H9 (cell line): ENCODE data around the gene ARHGEF10L. TPM values are rescaled to one million over a fixed set of nuclear protein-coding genes. Genes with fewer than 3 reads are reported as not detected.

ENCODE experiments used
- DNase-seq: peaks from one replicate; pipeline ENCODE4 v3.0.0-alpha.2; 2017
- H2AFZ ChIP-seq: one replicate; pipeline ENCODE4 v1.6.1; 2013; ENCODE audit warnings: mild to moderate bottlenecking, low read length, control low read depth, moderate library complexity
- H2AK5ac ChIP-seq: 2 replicates; pipeline ENCODE4 v1.6.1; 2013; ENCODE audit warnings: low read length, control low read depth, mixed read lengths; ENCODE audit not compliant: insufficient read length
- H2BK120ac ChIP-seq: one replicate; pipeline ENCODE4 v1.6.1; 2013; ENCODE audit warnings: low read depth, mild to moderate bottlenecking, low read length, control low read depth, inconsistent platforms; ENCODE audit not compliant: poor library complexity, severe bottlenecking
- H2BK12ac ChIP-seq: 2 replicates; pipeline ENCODE4 v1.6.1; 2013; ENCODE audit warnings: low read length, control low read depth, mixed read lengths, low read depth; ENCODE audit not compliant: insufficient read length
- H2BK15ac ChIP-seq: 2 replicates; pipeline ENCODE4 v1.6.1; 2013; ENCODE audit warnings: low read depth, low read length, control low read depth
- H2BK20ac ChIP-seq: one replicate; pipeline ENCODE4 v1.6.1; 2013; ENCODE audit warnings: low read depth, mild to moderate bottlenecking, low read length, control low read depth, inconsistent platforms; ENCODE audit not compliant: poor library complexity, severe bottlenecking
- H2BK5ac ChIP-seq: 2 replicates; pipeline ENCODE4 v1.6.1; 2013; ENCODE audit warnings: low read length, control low read depth, mixed read lengths; ENCODE audit not compliant: insufficient read length
- H3K14ac ChIP-seq: 2 replicates; pipeline ENCODE4 v1.6.1; 2013; ENCODE audit warnings: low read length, control low read depth; ENCODE audit not compliant: insufficient read depth
- H3K18ac ChIP-seq: 2 replicates; pipeline ENCODE4 v1.6.1; 2013; ENCODE audit warnings: low read depth, mild to moderate bottlenecking, mixed read lengths, low read length, control low read depth; ENCODE audit not compliant: insufficient read length
- H3K23ac ChIP-seq: 2 replicates; pipeline ENCODE4 v1.6.1; 2013; ENCODE audit warnings: low read length, control low read depth, mixed read lengths, low read depth; ENCODE audit not compliant: insufficient read length
- H3K23me2 ChIP-seq: 2 replicates; pipeline ENCODE4 v1.6.1; 2013; ENCODE audit warnings: low read depth, mild to moderate bottlenecking, mixed read lengths, low read length, control low read depth; ENCODE audit not compliant: insufficient read length, poor library complexity, severe bottlenecking
- H3K27ac ChIP-seq: 2 replicates; pipeline ENCODE4 v1.5.1; 2013; ENCODE audit warnings: low read length, control low read depth, mixed read lengths, low read depth; ENCODE audit not compliant: insufficient read length
- H3K27me3 ChIP-seq: 2 replicates; pipeline ENCODE4 v1.6.1; 2013; ENCODE audit warnings: low read length, control low read depth, inconsistent platforms; ENCODE audit not compliant: insufficient read depth
- H3K4ac ChIP-seq: 2 replicates; pipeline ENCODE4 v1.6.1; 2013; ENCODE audit warnings: low read depth, mild to moderate bottlenecking, control low read depth, inconsistent platforms, low read length, moderate library complexity
- H3K4me1 ChIP-seq: 2 replicates; pipeline ENCODE4 v1.6.1; 2013; ENCODE audit warnings: low read length, control low read depth, inconsistent platforms; ENCODE audit not compliant: insufficient read depth
- H3K4me2 ChIP-seq: 2 replicates; pipeline ENCODE4 v1.6.1; 2013; ENCODE audit warnings: low read length, control low read depth, mixed read lengths; ENCODE audit not compliant: insufficient read length, insufficient read depth
- H3K56ac ChIP-seq: 2 replicates; pipeline ENCODE4 v1.6.1; 2013; ENCODE audit warnings: low read depth, mild to moderate bottlenecking, mixed read lengths, low read length, control low read depth; ENCODE audit not compliant: insufficient read length
- H3K79me1 ChIP-seq: 2 replicates; pipeline ENCODE4 v1.6.1; 2013; ENCODE audit warnings: low read depth, mild to moderate bottlenecking, moderate library complexity, low read length, control low read depth, inconsistent platforms; ENCODE audit not compliant: insufficient read depth, poor library complexity, severe bottlenecking
- H3K79me2 ChIP-seq: 2 replicates; pipeline ENCODE4 v1.6.1; 2013; ENCODE audit warnings: low read length, control low read depth, inconsistent platforms; ENCODE audit not compliant: insufficient read depth
- H3K9ac ChIP-seq: 2 replicates; pipeline ENCODE4 v1.6.1; 2013; ENCODE audit warnings: low read length, control low read depth, mixed read lengths; ENCODE audit not compliant: insufficient read length; ENCODE audit errors: extremely low read depth
- H3K9me3 ChIP-seq: one replicate; pipeline ENCODE4 v1.6.1; 2013; ENCODE audit warnings: low read depth, low read length, inconsistent platforms; ENCODE audit not compliant: control insufficient read depth
- H3T11ph ChIP-seq: one replicate; pipeline ENCODE4 v1.6.1; 2013; ENCODE audit warnings: mild to moderate bottlenecking, low read length, control low read depth, inconsistent platforms
- H4K20me1 ChIP-seq: one replicate; pipeline ENCODE4 v1.6.1; 2013; ENCODE audit not compliant: control insufficient read depth, insufficient read length, insufficient read depth
- H4K5ac ChIP-seq: 2 replicates; pipeline ENCODE4 v1.6.1; 2013; ENCODE audit warnings: low read depth, mild to moderate bottlenecking, mixed read lengths, low read length, control low read depth; ENCODE audit not compliant: insufficient read length
- H4K8ac ChIP-seq: replicated peaks from 2 replicates; pipeline ENCODE4 v1.6.1; 2013; ENCODE audit warnings: low read length, control low read depth, mixed read lengths, low read depth; ENCODE audit not compliant: insufficient read length
- H4K91ac ChIP-seq: 2 replicates; pipeline ENCODE4 v1.6.1; 2013; ENCODE audit warnings: low read depth, mild to moderate bottlenecking, moderate library complexity, mixed read lengths, low read length, control low read depth; ENCODE audit not compliant: insufficient read length
- H3K27ac Mint-ChIP-seq, 3 experiments: 2 replicates in 2 of 3; 3 replicates in 1 of 3; pipeline ENCODE4 v1.8.0; 2020 to 2021; ENCODE audit warnings: mixed read lengths in 3 of 3, mild to moderate bottlenecking in 1 of 3, moderate library complexity in 1 of 3
- H3K27me3 Mint-ChIP-seq: 2 replicates; pipeline ENCODE4 v1.8.0; 2021; ENCODE audit warnings: low read depth, mild to moderate bottlenecking, moderate library complexity, mixed read lengths
- H3K36me3 Mint-ChIP-seq, 3 experiments: 2 replicates in 2 of 3; 3 replicates in 1 of 3; pipeline ENCODE4 v1.8.0; 2020 to 2021; ENCODE audit warnings: low read depth in 3 of 3, mixed read lengths in 3 of 3; ENCODE audit not compliant: insufficient read depth in 1 of 3
- H3K4me1 Mint-ChIP-seq, 2 experiments: 2 replicates each; pipeline ENCODE4 v1.8.0; 2020; ENCODE audit warnings: mixed read lengths in 2 of 2
- H3K4me3 Mint-ChIP-seq, 2 experiments: 2 replicates in 1 of 2; 3 replicates in 1 of 2; pipeline ENCODE4 v1.8.0; 2020 to 2021; ENCODE audit warnings: mild to moderate bottlenecking in 2 of 2, mixed read lengths in 2 of 2, moderate library complexity in 1 of 2
- H3K9me3 Mint-ChIP-seq, 2 experiments: 2 replicates in 1 of 2; 3 replicates in 1 of 2; pipeline ENCODE4 v1.8.0; 2020; ENCODE audit warnings: mild to moderate bottlenecking in 2 of 2, mixed read lengths in 2 of 2, moderate library complexity in 1 of 2
- WGBS: extraction: QIAGEN DNeasy Blood & Tissue Kit; methylation state at CpG from one replicate; pipeline ENCODE4 v1.1.7; 2013; ENCODE audit warnings: missing lambda C conversion rate, low lambda C conversion rate, mixed read lengths; ENCODE audit not compliant: insufficient read length; ENCODE audit errors: extremely low coverage; 5-methylcytosine and 5-hydroxymethylcytosine counted together
- total RNA-seq: library from RNA; stranded (reverse); gene quantifications from 2 replicates; pipeline ENCODE4 v1.2.1, GENCODE V29; 2021
- TF ChIP-seq, protein P1 (sequence below): fragments of 200-600 bp; sonication (generic); conservative IDR thresholded peaks from 3 replicates; pipeline ENCODE4 v1.8.0; 2021; ENCODE audit warnings: antibody characterized with exemption, mild to moderate bottlenecking

Gene ARHGEF10L
- total RNA-seq, 1 experiment from 2014 or later: 20.2 TPM

DNA sequence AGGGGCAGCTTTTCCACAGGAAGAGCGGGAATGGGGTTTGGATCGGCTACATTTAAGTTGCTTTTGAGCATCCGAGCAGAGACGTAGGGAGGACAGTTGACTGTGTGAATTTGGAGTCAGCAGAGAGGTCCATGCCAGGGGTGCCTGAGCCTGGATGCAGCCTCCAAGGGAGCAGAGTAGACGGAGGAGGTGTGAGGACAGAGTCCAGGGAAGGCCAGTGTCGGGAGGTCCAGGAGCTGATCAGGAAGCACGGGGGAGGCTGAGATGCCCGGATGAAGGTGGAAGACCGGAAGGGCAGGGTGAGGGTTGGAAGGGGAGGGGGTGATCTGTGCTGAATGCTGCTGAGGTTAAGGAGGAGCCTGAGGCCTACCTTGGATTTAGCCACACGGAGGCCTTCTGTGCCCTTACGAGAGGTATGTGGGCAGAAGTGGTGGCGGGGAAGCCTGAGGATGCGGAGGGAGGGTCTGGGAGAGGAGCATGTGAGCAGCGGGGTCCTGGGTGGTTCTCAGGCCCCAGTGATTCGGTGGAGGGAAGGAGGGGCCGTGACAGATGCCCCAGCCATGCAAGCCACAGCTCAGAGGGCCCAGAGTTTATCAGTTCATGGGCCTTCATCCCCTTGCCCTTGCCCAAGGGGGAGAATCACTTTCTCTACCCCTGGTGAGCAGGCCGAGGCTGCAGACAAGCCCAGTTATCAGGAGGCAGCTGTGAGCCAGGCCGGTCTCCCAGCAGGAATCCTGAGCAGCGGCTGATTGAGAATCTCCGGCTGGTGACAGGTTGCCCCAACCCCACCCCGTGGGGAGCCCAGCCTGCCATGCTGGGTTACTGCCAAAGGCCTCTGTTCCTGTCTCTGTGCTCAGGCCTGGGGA is 161.7 kb downstream of the ARHGEF10L start:
- Histone ChIP-seq H2AK5ac (no peak overlapping the region), H3K9ac (no peak overlapping the region), H3K79me1 (no peaks in the 10 kb centered on the region), H4K8ac (no peak overlapping the region), H3K79me2 (no peaks in the 10 kb centered on the region), H3K23me2 (no peaks in the 10 kb centered on the region), H2BK5ac (no peak overlapping the region), H3K27ac (no peak overlapping the region), H4K20me1 (no peaks in the 10 kb centered on the region), H3K18ac (no peak overlapping the region), H2BK120ac (no peak overlapping the region), H4K5ac (no peak overlapping the region), H2BK15ac (no peak overlapping the region), H3K4me2 (no peak overlapping the region), H3K56ac (no peak overlapping the region), H2AFZ (no peak overlapping the region), H3K27me3 (no peaks in the 10 kb centered on the region), H3K14ac (no peak overlapping the region; the same call in 1 of the 2 replicates), H3K23ac (no peak overlapping the region), H3T11ph (no peak overlapping the region), H3K4ac (no peak overlapping the region), H2BK20ac (no peak overlapping the region), H3K9me3 (no peaks in the 10 kb centered on the region), H2BK12ac (no peak overlapping the region), H3K4me1 (no peaks in the 10 kb centered on the region), H4K91ac (no peak overlapping the region)
- no peak overlapping the region; a peak in 1 of 5 replicates for H3K4me3 Mint-ChIP-seq
- H3K27ac Mint-ChIP-seq: peak overlapping the region; percentile 25 to 45 (median 42); a peak in 4 of 7 replicates
- no CpG with 5 or more reads among the region's 21 CpGs for WGBS
- peaks cover 24 to 32% of the 10 kb centered on the region in 2 experiments for H3K4me1 Mint-ChIP-seq
- peaks cover 0 to 9% (median 5%) of the 10 kb centered on the region in 3 experiments; a peak in 3 of 7 replicates for H3K36me3 Mint-ChIP-seq
- TF ChIP-seq, protein P1, sequence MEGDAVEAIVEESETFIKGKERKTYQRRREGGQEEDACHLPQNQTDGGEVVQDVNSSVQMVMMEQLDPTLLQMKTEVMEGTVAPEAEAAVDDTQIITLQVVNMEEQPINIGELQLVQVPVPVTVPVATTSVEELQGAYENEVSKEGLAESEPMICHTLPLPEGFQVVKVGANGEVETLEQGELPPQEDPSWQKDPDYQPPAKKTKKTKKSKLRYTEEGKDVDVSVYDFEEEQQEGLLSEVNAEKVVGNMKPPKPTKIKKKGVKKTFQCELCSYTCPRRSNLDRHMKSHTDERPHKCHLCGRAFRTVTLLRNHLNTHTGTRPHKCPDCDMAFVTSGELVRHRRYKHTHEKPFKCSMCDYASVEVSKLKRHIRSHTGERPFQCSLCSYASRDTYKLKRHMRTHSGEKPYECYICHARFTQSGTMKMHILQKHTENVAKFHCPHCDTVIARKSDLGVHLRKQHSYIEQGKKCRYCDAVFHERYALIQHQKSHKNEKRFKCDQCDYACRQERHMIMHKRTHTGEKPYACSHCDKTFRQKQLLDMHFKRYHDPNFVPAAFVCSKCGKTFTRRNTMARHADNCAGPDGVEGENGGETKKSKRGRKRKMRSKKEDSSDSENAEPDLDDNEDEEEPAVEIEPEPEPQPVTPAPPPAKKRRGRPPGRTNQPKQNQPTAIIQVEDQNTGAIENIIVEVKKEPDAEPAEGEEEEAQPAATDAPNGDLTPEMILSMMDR: no peak
- no peaks in the 10 kb centered on the region for H3K9me3 Mint-ChIP-seq
- H3K27me3 Mint-ChIP-seq: peaks cover 2% of the 10 kb centered on the region
- no peak for DNase-seq
